ENCODE measurements around the gene SH3TC2. TPM values are rescaled to one million over a fixed set of nuclear protein-coding genes. Genes with fewer than 3 reads are reported as not detected.
"Not testable (repeated sequence)": the region's sequence is repeated elsewhere in the genome, so short reads cannot be mapped to it uniquely, and the experiment has no call there.

SH3TC2 gene
- total RNA-seq, 1 donor from 2014 or later: not detected

DNA sequence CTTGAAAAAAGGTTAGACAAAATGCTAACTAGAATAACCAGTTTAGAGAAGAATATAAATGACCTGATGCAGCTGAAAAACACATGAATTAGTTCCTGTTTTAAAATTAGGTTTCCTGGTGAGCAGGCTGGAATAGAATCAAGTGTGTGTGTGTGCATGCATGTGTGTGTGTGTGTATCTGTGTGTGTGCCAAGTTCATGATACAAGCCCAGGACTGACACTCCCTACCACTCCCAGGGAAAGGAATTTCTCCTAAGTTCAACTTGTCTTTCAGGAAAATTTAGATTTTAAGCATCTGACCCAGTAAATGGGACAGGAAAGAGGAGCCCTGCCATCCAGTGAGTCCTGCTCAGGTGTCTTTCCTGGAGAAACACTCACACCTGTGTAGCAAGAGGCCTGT is 11.2 kb upstream of the SH3TC2 start:
- H3K9me3 Mint-ChIP-seq; H3K27ac Mint-ChIP-seq; H3K4me3 Mint-ChIP-seq (ENCODE audit: low read depth); DNase-seq (ENCODE audit: low spot score); H3K4me1 Mint-ChIP-seq (ENCODE audit: low read depth); H3K27me3 Mint-ChIP-seq (ENCODE audit: low read depth); H3K36me3 Mint-ChIP-seq (ENCODE audit: low read depth); intact Hi-C loops (cut with micrococcal nuclease): not testable (repeated sequence)

DNA sequence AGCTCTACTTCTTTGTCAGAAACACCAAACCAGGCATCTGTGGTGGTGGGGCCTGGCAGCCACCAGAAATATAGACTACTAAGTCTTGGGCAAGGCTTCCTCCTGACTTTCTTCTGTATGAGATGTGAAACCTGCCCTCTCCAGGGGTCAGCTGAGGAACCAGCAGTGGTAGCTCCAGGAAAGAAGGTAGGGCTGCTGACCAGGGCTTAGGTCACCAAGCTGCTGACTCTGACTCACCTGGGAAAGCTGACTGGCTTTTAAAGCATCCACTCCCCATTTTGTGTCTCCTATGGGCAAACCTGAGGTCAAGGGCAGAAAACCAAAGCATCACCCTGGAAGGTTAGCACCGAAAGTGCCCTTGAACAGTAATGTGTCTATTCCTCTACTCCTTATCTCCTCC is 10.4 kb upstream of the SH3TC2 start:
- Mint-ChIP-seq H3K9me3 (no peaks in the 10 kb centered on the region), H3K27me3 (ENCODE audit: low read depth) (peaks cover 3% of the 10 kb centered on the region), H3K36me3 (ENCODE audit: low read depth) (no peaks in the 10 kb centered on the region), H3K4me1 (ENCODE audit: low read depth) (no peaks in the 10 kb centered on the region), H3K4me3 (ENCODE audit: low read depth) (no peak overlapping the region), H3K27ac (no peak overlapping the region)
- no peak for DNase-seq (ENCODE audit: low spot score)
- intact Hi-C loops (cut with micrococcal nuclease): no loop called here

DNA sequence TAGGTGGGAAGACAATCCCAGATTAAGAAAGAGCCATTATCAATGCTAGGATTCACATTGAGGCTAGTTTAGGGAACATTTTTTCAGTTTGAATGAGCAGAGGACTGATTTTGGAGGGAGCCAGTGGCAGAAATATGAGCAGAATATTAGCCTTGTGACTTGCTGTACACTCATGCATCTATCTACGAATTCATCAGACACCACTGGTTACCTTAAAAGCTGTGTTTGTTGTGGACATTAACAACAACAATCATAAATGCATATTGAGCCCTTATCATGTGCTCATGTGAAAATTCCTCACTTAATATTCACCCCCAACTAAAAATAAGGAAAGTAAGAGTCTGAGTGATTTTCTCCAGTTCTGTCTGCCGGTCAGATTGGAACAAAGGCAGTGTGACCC is 9.9 kb upstream of the SH3TC2 start:
- DNase-seq (ENCODE audit: low spot score): no peak
- H3K4me1 Mint-ChIP-seq (ENCODE audit: low read depth): no peaks in the 10 kb centered on the region
- H3K4me3 Mint-ChIP-seq (ENCODE audit: low read depth): no peak overlapping the region
- H3K27me3 Mint-ChIP-seq (ENCODE audit: low read depth): peaks cover 3% of the 10 kb centered on the region
- H3K27ac Mint-ChIP-seq: no peak overlapping the region
- H3K9me3 Mint-ChIP-seq: no peaks in the 10 kb centered on the region
- no peaks in the 10 kb centered on the region for H3K36me3 Mint-ChIP-seq (ENCODE audit: low read depth)
- intact Hi-C loops (cut with micrococcal nuclease): no loop called here

DNA sequence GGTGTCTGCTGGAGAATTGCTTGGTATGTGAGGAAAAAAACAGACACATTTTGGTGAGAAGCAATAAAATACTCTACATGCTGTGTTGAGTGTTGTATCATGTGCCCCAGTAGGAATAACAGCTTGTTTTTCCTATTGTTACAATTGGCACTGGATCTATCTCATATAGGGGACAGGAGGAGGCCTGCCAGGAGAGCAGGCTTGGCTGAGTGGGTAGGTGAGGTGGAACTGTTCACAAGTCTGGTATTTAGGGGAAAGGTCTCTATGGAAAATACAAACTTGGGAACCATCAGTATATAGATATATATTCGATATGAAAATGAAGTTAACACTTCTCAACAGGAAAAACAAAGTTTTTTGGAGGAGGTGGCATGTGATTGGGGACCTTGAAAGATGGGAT is 9.5 kb upstream of the SH3TC2 start:
- no peak for DNase-seq (ENCODE audit: low spot score)
- H3K4me1 Mint-ChIP-seq (ENCODE audit: low read depth): no peaks in the 10 kb centered on the region
- H3K27ac Mint-ChIP-seq: no peak overlapping the region
- intact Hi-C loops (cut with micrococcal nuclease): no loop called here
- H3K27me3 Mint-ChIP-seq (ENCODE audit: low read depth): peaks cover 3% of the 10 kb centered on the region
- H3K36me3 Mint-ChIP-seq (ENCODE audit: low read depth): no peaks in the 10 kb centered on the region
- H3K4me3 Mint-ChIP-seq (ENCODE audit: low read depth): no peak overlapping the region
- no peaks in the 10 kb centered on the region for H3K9me3 Mint-ChIP-seq

DNA sequence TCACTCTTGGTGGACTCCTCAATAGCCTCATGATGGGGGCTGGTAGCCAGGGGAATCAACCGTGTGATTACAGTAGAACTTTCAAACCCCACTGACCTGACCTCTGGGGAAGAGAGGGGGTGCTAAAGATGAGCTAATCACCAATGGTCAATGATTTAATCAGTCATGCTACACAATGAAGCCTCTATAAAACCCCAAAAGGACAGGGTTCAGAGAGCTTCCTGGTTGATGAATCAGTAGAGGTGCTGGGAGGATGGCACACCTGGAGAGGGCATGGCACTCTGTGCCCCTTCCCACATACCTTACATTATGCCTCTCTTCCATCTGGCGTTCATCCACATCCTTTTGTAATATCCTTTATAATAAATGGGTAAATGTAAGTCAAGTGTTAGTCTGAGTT is 8.9 kb upstream of the SH3TC2 start:
- intact Hi-C loops (cut with micrococcal nuclease): no loop called here
- Mint-ChIP-seq H3K27ac (no peak overlapping the region), H3K4me1 (ENCODE audit: low read depth) (no peaks in the 10 kb centered on the region), H3K36me3 (ENCODE audit: low read depth) (no peaks in the 10 kb centered on the region), H3K9me3 (no peaks in the 10 kb centered on the region), H3K27me3 (ENCODE audit: low read depth) (peaks cover 3% of the 10 kb centered on the region), H3K4me3 (ENCODE audit: low read depth) (no peak overlapping the region)
- no peak for DNase-seq (ENCODE audit: low spot score)

DNA sequence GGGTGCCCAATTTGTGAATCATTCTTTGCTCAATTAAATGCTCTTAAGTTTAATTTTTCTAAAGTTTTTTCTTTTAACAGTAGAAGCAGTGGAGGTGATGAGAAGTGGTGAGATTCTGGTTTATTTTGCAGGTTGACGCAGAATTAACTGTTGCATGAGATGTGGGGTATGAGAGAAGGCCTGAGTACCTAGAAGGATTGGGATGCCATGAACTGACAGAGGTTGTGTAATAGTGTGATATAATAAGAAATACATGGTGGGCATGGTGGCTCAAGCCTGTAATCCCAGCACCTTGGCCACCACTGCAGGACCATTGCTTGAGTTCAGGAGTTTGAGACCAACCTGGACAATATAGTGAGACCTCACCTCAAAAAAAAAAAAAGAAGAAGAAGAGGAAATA is 8.4 kb upstream of the SH3TC2 start:
- Mint-ChIP-seq H3K4me3 (ENCODE audit: low read depth) (no peak overlapping the region), H3K4me1 (ENCODE audit: low read depth) (no peaks in the 10 kb centered on the region), H3K9me3 (no peaks in the 10 kb centered on the region), H3K27ac (no peak overlapping the region), H3K36me3 (ENCODE audit: low read depth) (no peaks in the 10 kb centered on the region), H3K27me3 (ENCODE audit: low read depth) (peaks cover 3% of the 10 kb centered on the region)
- intact Hi-C loops (cut with micrococcal nuclease): no loop called here
- no peak for DNase-seq (ENCODE audit: low spot score)

DNA sequence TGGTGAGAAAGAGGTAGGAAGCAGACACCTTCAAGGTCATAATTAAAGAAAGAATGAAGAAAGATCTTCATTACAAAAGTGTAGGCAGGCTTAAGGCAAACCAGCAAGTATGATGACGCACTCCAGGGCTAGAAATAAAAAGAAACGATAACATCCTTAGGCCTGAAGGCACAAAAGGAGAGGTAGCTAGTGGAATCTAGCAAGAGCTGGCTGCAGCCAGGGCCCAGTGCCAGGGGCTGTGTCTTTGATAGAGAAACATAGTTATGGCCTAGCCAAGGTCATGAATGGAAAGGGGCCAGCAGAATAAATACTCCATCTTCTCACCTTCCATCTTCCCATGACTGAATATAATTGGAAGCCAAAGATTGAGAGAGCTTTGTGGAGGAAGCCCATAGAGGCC is 6.8 kb upstream of the SH3TC2 start:
- Mint-ChIP-seq H3K4me3 (ENCODE audit: low read depth) (no peak overlapping the region), H3K4me1 (ENCODE audit: low read depth) (no peaks in the 10 kb centered on the region), H3K27me3 (ENCODE audit: low read depth) (peaks cover 3% of the 10 kb centered on the region), H3K27ac (no peak overlapping the region), H3K9me3 (no peaks in the 10 kb centered on the region), H3K36me3 (ENCODE audit: low read depth) (no peaks in the 10 kb centered on the region)
- DNase-seq (ENCODE audit: low spot score): no peak
- intact Hi-C loops (cut with micrococcal nuclease): no loop called here

DNA sequence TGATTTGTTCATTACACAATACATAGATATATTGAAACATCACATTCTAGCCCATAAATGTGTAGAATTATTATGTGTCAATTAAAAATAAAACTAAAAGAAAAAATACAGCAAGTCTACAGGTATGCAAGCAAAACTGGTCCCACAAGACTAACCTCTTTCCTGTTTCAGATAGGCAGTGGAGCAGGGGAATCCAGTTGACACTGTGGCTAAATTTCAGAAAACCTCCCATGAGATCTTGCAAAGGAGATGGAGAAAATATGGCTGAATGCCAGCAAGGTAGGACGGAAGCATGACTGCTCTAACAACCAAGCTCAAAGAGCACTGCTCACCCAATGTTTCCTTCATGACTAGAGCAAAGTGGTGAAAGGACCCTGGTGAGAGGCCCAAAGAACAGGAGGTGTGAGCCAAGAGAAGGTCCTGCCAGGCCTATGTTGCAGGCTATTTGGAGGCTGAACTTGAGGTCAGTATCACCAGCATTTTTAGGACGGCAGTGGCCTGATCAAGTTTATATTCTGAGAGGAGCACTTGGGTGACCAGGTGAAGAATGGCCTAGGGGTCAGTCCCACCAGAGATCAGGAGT is 1.1 kb upstream of the SH3TC2 start:
- Mint-ChIP-seq H3K9me3 (no peaks in the 10 kb centered on the region), H3K4me1 (ENCODE audit: low read depth) (no peaks in the 10 kb centered on the region), H3K27ac (no peak overlapping the region), H3K4me3 (ENCODE audit: low read depth) (no peak overlapping the region), H3K27me3 (ENCODE audit: low read depth) (no peaks in the 10 kb centered on the region), H3K36me3 (ENCODE audit: low read depth) (no peaks in the 10 kb centered on the region)
- intact Hi-C loops (cut with micrococcal nuclease): no loop called here
- no peak for DNase-seq (ENCODE audit: low spot score)

DNA sequence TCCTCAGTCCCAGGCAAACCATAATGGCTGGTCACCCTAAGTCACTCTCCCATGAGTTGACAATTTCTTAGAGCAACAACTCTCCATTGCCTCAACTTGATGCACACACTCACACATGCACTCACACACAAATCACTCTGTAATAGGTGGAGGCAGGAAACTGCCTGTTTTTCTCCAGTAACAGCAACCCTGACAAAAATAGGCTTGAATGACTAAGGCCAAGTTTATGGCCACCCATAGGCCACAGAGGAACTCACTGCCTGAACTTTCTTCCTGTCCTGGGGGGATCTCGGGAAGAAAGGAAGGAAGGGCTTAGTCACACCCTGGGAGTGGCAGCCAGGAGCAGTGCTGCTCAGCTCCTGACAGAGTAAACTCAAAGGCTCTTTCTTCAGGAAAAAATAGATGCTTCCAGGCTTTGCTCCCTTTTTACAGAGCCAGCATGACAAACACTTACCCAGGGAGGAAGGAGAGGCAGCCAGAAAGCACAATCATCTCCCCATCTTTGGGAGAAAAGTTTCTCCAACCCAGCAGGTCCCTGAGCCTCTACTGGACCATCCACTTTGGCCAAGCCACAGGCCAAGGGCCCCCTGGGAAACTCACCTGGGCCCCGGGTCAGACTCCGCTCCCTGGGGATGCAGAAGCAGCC is 368 bp downstream of the SH3TC2 start:
- intact Hi-C loops (cut with micrococcal nuclease): no loop called here
- Mint-ChIP-seq H3K4me1 (ENCODE audit: low read depth) (no peaks in the 10 kb centered on the region), H3K27me3 (ENCODE audit: low read depth) (peaks cover 5% of the 10 kb centered on the region), H3K9me3 (no peaks in the 10 kb centered on the region), H3K4me3 (ENCODE audit: low read depth) (no peak overlapping the region), H3K27ac (no peak overlapping the region), H3K36me3 (ENCODE audit: low read depth) (no peaks in the 10 kb centered on the region)
- DNase-seq (ENCODE audit: low spot score): no peak

DNA sequence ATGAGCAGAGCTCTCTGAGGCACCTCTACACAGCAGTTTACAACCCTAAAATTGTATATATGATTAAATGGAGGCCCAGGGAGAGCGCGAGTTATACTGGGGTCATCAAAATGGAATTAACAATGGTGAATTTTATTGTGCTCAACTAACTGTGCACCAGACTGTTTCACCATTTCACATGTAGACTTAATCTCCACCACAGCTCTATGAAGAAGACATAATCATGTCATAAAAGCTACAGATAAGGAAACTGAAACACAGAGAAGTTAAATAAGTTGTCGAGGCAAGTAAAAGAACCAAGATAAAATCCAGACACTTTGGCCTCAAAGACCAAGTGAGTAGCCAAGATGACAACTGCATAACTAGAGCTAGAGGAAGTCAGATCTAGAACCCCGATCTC is 1.5 kb downstream of the SH3TC2 start:
- no peaks in the 10 kb centered on the region for H3K4me1 Mint-ChIP-seq (ENCODE audit: low read depth)

DNA sequence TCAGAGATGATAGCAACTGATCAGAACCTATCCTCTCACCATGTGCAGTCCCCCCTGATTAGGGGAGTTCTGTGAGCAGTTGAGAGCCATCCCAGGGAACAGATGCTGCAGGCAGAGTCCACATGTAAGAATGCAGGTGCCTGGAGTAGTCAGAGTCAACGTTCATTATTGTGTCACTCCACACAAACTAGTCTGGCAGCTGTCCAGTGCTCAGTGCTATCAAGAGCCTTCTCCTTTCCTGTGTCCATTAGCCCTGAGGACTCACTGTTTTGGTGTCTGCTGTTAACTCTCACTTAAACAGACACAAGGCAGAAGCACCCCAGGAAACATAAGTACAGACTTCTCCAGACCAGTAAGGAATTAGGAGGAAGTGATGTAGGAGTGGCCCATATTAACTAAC is 2.5 kb downstream of the SH3TC2 start:
- intact Hi-C loops (cut with micrococcal nuclease): no loop called here
- Mint-ChIP-seq H3K9me3 (no peaks in the 10 kb centered on the region), H3K27ac (no peak overlapping the region), H3K27me3 (ENCODE audit: low read depth) (peaks cover 5% of the 10 kb centered on the region), H3K36me3 (ENCODE audit: low read depth) (no peaks in the 10 kb centered on the region), H3K4me1 (ENCODE audit: low read depth) (no peaks in the 10 kb centered on the region), H3K4me3 (ENCODE audit: low read depth) (no peak overlapping the region)
- DNase-seq (ENCODE audit: low spot score): no peak

More for the DNA sequence above, 1.5 kb downstream of the SH3TC2 start:
- H3K27me3 Mint-ChIP-seq (ENCODE audit: low read depth): peaks cover 5% of the 10 kb centered on the region
- H3K4me3 Mint-ChIP-seq (ENCODE audit: low read depth): no peak overlapping the region
- DNase-seq (ENCODE audit: low spot score): no peak
- intact Hi-C loops (cut with micrococcal nuclease): no loop called here
- H3K36me3 Mint-ChIP-seq (ENCODE audit: low read depth): no peaks in the 10 kb centered on the region
- H3K9me3 Mint-ChIP-seq: no peaks in the 10 kb centered on the region
- H3K27ac Mint-ChIP-seq: no peak overlapping the region

DNA sequence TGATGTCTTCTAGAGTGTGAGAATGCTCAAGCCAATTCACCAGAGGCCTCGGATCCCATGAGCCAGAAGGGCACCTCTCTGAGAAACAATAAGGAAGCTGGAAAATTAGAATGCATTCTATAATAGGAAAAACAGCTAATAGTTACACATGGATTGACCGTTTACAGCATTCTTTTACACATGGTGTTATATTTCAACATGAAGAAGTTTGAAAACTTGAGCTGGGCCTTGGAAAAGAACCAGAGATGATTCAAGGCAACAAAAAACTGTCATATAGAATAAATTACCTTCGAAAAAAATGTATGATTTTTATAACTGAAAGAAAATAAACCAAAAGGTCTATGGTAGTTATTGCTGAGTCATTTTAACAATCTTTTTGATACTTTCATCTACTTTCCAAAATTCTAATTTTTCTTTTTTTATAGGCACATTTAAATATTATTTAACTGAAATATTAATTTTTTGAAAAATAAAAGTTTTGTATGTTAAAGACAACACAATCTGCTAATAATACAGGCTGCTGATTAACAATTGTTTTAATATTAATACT is 6.2 kb downstream of the SH3TC2 start:
- no peak for DNase-seq (ENCODE audit: low spot score)
- H3K4me1 Mint-ChIP-seq (ENCODE audit: low read depth): no peaks in the 10 kb centered on the region
- H3K27ac Mint-ChIP-seq: no peak overlapping the region
- peaks cover 8% of the 10 kb centered on the region for H3K27me3 Mint-ChIP-seq (ENCODE audit: low read depth)
- H3K36me3 Mint-ChIP-seq (ENCODE audit: low read depth): no peaks in the 10 kb centered on the region
- no peaks in the 10 kb centered on the region for H3K9me3 Mint-ChIP-seq
- no peak overlapping the region for H3K4me3 Mint-ChIP-seq (ENCODE audit: low read depth)
- intact Hi-C loops (cut with micrococcal nuclease): no loop called here

DNA sequence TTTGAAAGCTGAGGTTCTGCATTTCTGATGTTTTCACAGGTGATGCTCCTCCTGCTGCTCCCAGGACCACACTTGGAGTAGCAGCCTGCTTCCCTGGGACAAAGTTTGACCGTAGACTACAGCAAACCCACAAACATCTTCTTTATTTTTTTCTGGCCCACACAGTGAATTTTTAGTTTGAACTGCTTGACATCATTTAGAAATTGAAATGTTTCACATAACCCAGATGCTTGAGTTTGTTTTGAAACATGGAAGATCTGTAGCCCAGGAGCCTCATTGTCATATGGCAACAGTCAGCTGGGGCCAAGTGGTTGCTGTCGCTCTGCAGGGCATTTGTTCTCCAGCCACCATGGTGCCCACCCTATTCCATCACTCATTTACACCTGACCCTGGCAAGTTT is 8.4 kb downstream of the SH3TC2 start:
- intact Hi-C loops (cut with micrococcal nuclease): no loop called here
- no peaks in the 10 kb centered on the region for H3K4me1 Mint-ChIP-seq (ENCODE audit: low read depth)
- H3K27ac Mint-ChIP-seq: no peak overlapping the region
- no peak overlapping the region for H3K4me3 Mint-ChIP-seq (ENCODE audit: low read depth)
- no peak for DNase-seq (ENCODE audit: low spot score)
- H3K9me3 Mint-ChIP-seq: no peaks in the 10 kb centered on the region
- no peaks in the 10 kb centered on the region for H3K36me3 Mint-ChIP-seq (ENCODE audit: low read depth)
- H3K27me3 Mint-ChIP-seq (ENCODE audit: low read depth): peaks cover 8% of the 10 kb centered on the region
